GM12875 (cell line): Measurements from ENCODE around the gene HSPA12A.

Experiments
- H3K4me3 ChIP-seq: one replicate; pipeline ENCODE4 v1.5.1; 2011; ENCODE audit warnings: low read depth, low read length, control low read depth
- TF ChIP-seq, protein P1 (sequence below): IDR thresholded peaks from 2 replicates; pipeline ENCODE4 v1.5.1; 2011; ENCODE audit warnings: low read depth, mild to moderate bottlenecking, control low read depth, inconsistent platforms, low read length, moderate library complexity, borderline replicate concordance; ENCODE audit not compliant: insufficient read depth

HSPA12A gene

DNA sequence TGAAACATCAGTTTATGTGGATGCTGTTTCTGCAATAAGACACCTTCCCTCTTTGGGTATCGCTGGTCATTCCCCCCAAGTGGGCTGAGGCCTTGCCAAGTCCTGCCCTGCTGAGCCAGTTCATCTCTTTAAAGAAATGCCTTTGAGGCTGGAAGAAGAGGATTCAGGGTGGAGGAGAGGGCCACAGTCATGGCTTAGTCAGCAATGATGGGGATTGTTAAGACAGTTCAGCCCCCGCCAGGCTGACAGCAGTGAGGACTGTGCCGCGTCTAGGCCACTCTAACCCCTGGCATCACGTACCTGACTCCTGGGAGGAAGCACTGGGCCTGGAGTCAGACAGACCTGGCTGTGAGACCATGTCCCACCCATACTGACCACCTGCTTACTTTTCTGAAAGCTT lies 73.3 kb downstream of the HSPA12A start:
- TF ChIP-seq, protein P1, sequence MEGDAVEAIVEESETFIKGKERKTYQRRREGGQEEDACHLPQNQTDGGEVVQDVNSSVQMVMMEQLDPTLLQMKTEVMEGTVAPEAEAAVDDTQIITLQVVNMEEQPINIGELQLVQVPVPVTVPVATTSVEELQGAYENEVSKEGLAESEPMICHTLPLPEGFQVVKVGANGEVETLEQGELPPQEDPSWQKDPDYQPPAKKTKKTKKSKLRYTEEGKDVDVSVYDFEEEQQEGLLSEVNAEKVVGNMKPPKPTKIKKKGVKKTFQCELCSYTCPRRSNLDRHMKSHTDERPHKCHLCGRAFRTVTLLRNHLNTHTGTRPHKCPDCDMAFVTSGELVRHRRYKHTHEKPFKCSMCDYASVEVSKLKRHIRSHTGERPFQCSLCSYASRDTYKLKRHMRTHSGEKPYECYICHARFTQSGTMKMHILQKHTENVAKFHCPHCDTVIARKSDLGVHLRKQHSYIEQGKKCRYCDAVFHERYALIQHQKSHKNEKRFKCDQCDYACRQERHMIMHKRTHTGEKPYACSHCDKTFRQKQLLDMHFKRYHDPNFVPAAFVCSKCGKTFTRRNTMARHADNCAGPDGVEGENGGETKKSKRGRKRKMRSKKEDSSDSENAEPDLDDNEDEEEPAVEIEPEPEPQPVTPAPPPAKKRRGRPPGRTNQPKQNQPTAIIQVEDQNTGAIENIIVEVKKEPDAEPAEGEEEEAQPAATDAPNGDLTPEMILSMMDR: no peak
- no peak overlapping the region for H3K4me3 ChIP-seq

DNA sequence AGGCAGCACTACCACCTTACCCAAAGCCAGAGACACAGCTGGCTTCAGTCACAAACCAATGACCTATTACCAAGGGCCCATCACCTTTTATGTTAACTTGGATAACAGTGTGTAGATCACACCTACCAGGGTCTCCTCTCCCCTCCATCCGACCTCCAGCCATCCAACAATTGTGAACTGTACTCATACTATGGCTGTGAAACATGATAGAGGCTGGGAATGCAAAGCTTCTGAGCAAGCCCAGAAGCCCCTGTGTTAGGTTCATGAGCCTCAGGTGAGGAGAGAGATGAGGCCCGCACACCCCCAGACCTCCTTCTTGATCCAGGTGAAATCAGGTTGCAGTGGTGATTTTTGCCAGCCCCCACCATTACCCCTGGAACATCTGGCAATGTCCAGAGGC lies 73.9 kb downstream of the HSPA12A start:
- TF ChIP-seq, protein P1: no peak
- no peak overlapping the region for H3K4me3 ChIP-seq

GRCh38 chr10:116668018-116668417 lies 74.3 kb downstream of the HSPA12A start:
- TF ChIP-seq, protein P1: no peak

DNA sequence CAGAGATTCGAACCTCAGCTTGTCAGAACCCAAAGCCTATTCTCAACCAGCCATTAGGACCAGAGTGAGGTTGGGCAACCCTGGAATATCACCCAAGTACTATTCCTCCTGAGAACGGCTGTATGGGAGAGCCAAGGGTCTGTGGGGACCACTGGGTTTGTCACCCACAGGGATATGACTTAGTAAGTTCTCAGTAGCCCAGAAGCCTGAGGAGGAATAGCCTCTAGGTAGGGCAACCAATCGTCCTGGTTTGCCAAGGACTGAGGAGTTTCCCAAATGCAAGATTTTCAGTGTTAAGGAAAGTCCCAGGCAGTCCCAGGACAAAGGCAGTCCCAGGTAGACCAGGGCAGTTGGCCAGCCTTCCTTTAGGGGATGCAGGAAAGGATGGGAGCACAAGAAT lies 74.9 kb downstream of the HSPA12A start:
- H3K4me3 ChIP-seq: no peak overlapping the region
- TF ChIP-seq, protein P1: no peak

More at GRCh38 chr10:116668018-116668417, 74.3 kb downstream of the HSPA12A start:
- no peak overlapping the region for H3K4me3 ChIP-seq

DNA sequence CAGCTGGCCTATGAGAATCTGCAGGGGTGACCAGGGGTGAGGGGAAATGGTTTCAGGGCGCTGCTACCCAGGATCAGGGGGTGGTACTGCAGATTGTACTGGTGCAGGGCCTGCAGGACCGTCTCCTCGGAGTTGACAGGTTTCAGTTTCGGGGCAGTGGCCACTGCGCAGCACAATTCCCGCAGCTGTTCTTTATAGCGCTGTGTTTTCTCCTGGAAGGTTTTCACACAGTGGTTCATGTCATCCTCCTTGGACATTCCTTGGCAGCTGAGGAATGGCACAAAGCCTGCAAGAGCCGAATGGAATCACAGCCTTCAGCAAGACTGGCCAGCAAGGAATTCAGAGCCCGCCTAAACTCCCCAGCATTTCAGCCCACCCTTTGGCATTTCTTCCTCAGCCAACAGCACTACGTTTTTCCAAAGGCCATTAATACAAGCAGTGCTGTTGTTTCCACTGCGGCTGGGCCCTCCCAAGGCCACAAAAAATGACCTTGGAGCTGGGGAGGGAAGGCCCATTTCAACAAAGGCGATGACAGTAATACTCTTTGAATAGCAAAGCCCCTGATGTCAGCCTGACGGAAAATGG lies 76.7 kb downstream of the HSPA12A start:
- no peak overlapping the region for H3K4me3 ChIP-seq
- TF ChIP-seq, protein P1: no peak

DNA sequence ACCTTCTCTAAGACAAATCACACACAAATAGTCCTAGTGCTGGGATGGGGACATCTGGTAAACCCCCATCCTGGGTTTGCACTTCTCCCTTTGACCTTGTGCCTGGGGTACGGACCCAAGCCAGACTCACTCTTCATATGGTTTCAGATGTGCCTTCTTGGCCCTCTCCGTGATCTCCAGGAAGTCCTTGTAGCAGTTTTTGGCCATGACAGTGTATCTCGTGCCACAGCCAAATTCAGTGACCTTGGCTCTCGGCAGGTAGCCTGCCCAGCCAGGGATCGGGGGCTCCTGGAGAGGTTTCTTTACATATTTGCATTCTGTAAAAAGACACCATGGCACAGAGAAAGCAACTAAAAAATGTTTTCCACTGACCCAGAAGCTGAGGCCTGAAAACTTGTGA lies 77.7 kb downstream of the HSPA12A start:
- TF ChIP-seq, protein P1: no peak
- no peak overlapping the region for H3K4me3 ChIP-seq

DNA sequence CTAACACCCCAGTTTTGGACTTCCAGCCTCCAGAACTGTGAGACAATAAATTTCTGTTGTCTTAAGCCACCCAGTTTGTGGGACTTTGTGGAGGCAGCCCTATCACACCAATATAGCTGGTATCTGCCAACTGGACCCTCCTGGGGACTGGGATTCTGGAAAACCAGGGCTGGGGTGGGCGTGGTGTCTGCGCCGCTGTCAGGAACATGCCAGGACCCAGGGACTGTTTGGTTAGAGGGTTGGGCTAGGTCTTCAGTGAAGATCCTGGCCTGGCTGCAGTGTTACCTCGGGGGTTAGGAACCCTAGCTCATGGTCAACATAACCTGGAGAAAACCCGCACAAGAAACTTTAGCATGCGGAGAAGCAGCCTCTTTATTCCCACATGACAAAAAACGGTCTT lies 79.0 kb downstream of the HSPA12A start:
- no peak overlapping the region for H3K4me3 ChIP-seq
- TF ChIP-seq, protein P1: no peak
